Measurements from ENCODE around the gene CEP152.

Gene CEP152

GRCh38 chr15:48696627-48697312 lies 114.1 kb downstream of the CEP152 start:
- H3K4me3 ChIP-seq (ENCODE audit: low read depth, low read length): no peak overlapping the region
- no peak for TF ChIP-seq CTCF (IDR thresholded peaks at IDR 0.05; ENCODE audit: low read depth, low read length, missing control alignments)
- DNase-seq (ENCODE audit: low read depth): no peak

GRCh38 chr15:48695827-48696573 lies 114.9 kb downstream of the CEP152 start:
- H3K4me3 ChIP-seq (ENCODE audit: low read depth, low read length): no peak overlapping the region
- no peak for DNase-seq (ENCODE audit: low read depth)
- TF ChIP-seq CTCF (IDR thresholded peaks at IDR 0.05; ENCODE audit: low read depth, low read length, missing control alignments): no peak

GRCh38 chr15:48695088-48695826 lies 115.6 kb downstream of the CEP152 start:
- no peak overlapping the region for H3K4me3 ChIP-seq (ENCODE audit: low read depth, low read length)
- no peak for DNase-seq (ENCODE audit: low read depth)
- TF ChIP-seq CTCF (IDR thresholded peaks at IDR 0.05; ENCODE audit: low read depth, low read length, missing control alignments): no peak

GRCh38 chr15:48693484-48693883 lies 117.4 kb downstream of the CEP152 start:
- no peak for TF ChIP-seq CTCF (IDR thresholded peaks at IDR 0.05; ENCODE audit: low read depth, low read length, missing control alignments)
- no peak for DNase-seq (ENCODE audit: low read depth)
- H3K4me3 ChIP-seq (ENCODE audit: low read depth, low read length): no peak overlapping the region

- TF ChIP-seq CTCF (IDR thresholded peaks at IDR 0.05; ENCODE audit: low read depth, low read length, missing control alignments): no peak
- no peak overlapping the region for H3K4me3 ChIP-seq (ENCODE audit: low read depth, low read length)
- DNase-seq (ENCODE audit: low read depth): no peak
These were observed 122.4 kb downstream of the CEP152 start for GRCh38 chr15:48688493-48688892.

All from GM12864 (cell line).